K562 (cell line): ENCODE results near the gene SLC6A6. TPM values are rescaled to one million over a fixed set of nuclear protein-coding genes. Genes with fewer than 3 reads are reported as not detected.

Experiments
- ADNP ChIP-seq: fragments of 200-800 bp; sonication (Bioruptor generic); IDR thresholded peaks from 2 replicates; pipeline ENCODE4 v1.6.1; 2016; ENCODE audit warnings: missing genetic modification characterization, missing compliant biosample characterization
- BCL6 ChIP-seq: fragments of 250-450 bp; sonication (Bioruptor Pico); IDR thresholded peaks from 2 replicates; pipeline ENCODE4 v1.4.0; 2020
- CBFB ChIP-seq: sonication (generic); formaldehyde crosslinking; IDR thresholded peaks from 2 replicates; pipeline ENCODE4 v1.4.0; 2020; ENCODE audit warnings: mild to moderate bottlenecking, missing genetic modification reagents
- FOXP1 ChIP-seq: sonication (generic); formaldehyde crosslinking; IDR thresholded peaks from 2 replicates; pipeline ENCODE4 v1.8.0; 2022; ENCODE audit warnings: mild to moderate bottlenecking, missing genetic modification reagents
- RBM25 ChIP-seq: fragments of 200-400 bp; formaldehyde crosslinking; IDR thresholded peaks from 2 replicates; pipeline ENCODE4 v1.6.1; 2018; ENCODE audit warnings: low read length, low read depth, moderate library complexity; ENCODE audit not compliant: severe bottlenecking
- SMAD1 ChIP-seq: fragments of 150-350 bp; IDR thresholded peaks from 2 replicates; pipeline ENCODE4 v1.6.1; 2014; ENCODE audit warnings: low read length, low read depth; ENCODE audit not compliant: partially characterized antibody
- SMAD4 ChIP-seq: fragments of 250-450 bp; sonication (Bioruptor Pico); conservative IDR thresholded peaks from 2 replicates; pipeline ENCODE4 v1.8.0; 2021; ENCODE audit warnings: inconsistent platforms, mild to moderate bottlenecking, moderate library complexity
- SREBF2 ChIP-seq: sonication (generic); formaldehyde crosslinking; IDR thresholded peaks from 2 replicates; pipeline ENCODE4 v1.4.0; 2020; ENCODE audit warnings: mild to moderate bottlenecking, missing genetic modification reagents
- ZNF431 ChIP-seq: sonication (generic); formaldehyde crosslinking; IDR thresholded peaks from 2 replicates; pipeline ENCODE4 v1.8.0; 2022; ENCODE audit warnings: mild to moderate bottlenecking, missing genetic modification reagents
- ZNF717 ChIP-seq: fragments of 250-450 bp; sonication (Bioruptor Pico); IDR thresholded peaks from 2 replicates; pipeline ENCODE4 v1.5.0; 2021
- polyA plus RNA-seq, 8 experiments: library from polyadenylated mRNA; depleted of rRNA in 4 of 8; stranded (reverse) in 5 of 8; unstranded in 3 of 8; fragments of >200 nt; fragmentation: Nextera tagmentation in 2 of 8; fragmentation: Illumina TruSeq in 1 of 8; extraction: Ambion mirVana in 2 of 8; extraction: Trizol in 1 of 8; gene quantifications; 2 replicates each; pipeline versions ENCODE4 v1.2.1 to v1.2.3, GENCODE V29; 2011 to 2014; ENCODE audit warnings: inconsistent platforms in 1 of 8, missing spikeins in 1 of 8
- total RNA-seq, 7 experiments: library from RNA; depleted of rRNA in 6 of 7; stranded (reverse); fragments of >200 nt in 6 of 7; fragmentation: Illumina TruSeq in 2 of 7; extraction: Trizol in 2 of 7; gene quantifications; 2 replicates each; pipeline versions ENCODE4 v1.2.1 to v1.2.3, GENCODE V29; 2011 to 2021; ENCODE audit warnings: low replicate concordance in 1 of 7
- TF ChIP-seq, protein P1 (sequence below): fragments of 250-450 bp; sonication (Bioruptor Pico); IDR thresholded peaks from 2 replicates; pipeline ENCODE4 v1.4.0; 2020; ENCODE audit warnings: borderline replicate concordance
- TF ChIP-seq, protein P2 (sequence below): fragments of 250-450 bp; sonication (Bioruptor Pico); IDR thresholded peaks from 2 replicates; pipeline ENCODE4 v1.5.1; 2021; ENCODE audit warnings: mild to moderate bottlenecking
- TF ChIP-seq, protein P3 (sequence below): fragments of 250-450 bp; sonication (Bioruptor Pico); IDR thresholded peaks from 2 replicates; pipeline ENCODE4 v1.5.0; 2020; ENCODE audit warnings: mild to moderate bottlenecking, borderline replicate concordance
- TF ChIP-seq, protein P4 (sequence below): IDR thresholded peaks from 2 replicates; pipeline ENCODE4 v1.6.1; 2014; ENCODE audit warnings: antibody characterized with exemption

The SLC6A6 gene
- total and polyA plus RNA-seq, 9 of the 15 experiments (the other 6 are each of a cell fraction or from before 2014, with no cell fraction given), result 12.3 to 203 (median 93.2) TPM

DNA sequence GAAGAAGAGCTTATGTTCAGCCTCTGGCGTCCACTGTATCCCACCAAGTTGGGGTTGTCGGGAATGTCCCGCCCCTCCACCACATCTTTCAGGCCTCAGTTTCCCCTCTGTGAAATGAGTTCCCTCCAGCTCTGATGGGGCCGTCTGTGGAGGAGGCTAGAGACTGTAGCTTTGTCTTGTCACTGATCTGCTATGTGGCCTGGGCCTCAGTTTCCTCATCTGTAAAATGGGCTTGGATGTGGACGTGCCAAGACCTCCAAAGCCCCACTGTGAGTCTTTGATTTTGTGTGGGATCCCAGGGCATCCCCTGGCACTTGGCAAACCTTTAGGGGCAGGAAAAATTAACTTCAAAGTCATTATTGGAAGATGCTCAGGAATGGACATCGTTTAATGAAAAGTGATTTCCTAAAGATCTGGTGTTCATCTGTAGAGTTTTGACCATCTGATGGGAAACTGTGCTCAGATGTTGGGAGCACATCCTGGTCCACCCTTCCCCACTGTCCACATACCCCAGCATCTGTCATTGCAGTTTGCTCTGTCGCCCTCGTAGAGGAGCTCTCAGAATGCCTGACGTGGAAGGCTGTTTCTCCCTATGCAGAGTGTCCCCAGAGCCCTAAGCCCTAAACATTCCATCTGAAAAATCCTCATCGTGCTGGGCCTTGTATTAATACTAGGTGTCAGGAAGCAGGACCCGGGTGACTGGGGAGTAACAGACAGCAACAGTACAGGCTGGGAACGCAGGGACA, 28.5 kb downstream of the SLC6A6 start (continued):
- TF ChIP-seq SMAD1 (no peak), RBM25 (peak; percentile 94), BCL6 (CRISPR knock-in tag) (no peak), ZNF431 (CRISPR knock-in tag) (no peak), FOXP1 (CRISPR knock-in tag) (no peak), SMAD4 (0 out of 2 replicates have a peak, but pooled peaks have one; percentile 9), ZNF717 (CRISPR knock-in tag) (no peak), ADNP (peak; percentile 90), SREBF2 (CRISPR knock-in tag) (no peak), CBFB (CRISPR knock-in tag) (0 out of 2 replicates have a peak, but pooled peaks have one; percentile 50)
- TF ChIP-seq, protein P1, sequence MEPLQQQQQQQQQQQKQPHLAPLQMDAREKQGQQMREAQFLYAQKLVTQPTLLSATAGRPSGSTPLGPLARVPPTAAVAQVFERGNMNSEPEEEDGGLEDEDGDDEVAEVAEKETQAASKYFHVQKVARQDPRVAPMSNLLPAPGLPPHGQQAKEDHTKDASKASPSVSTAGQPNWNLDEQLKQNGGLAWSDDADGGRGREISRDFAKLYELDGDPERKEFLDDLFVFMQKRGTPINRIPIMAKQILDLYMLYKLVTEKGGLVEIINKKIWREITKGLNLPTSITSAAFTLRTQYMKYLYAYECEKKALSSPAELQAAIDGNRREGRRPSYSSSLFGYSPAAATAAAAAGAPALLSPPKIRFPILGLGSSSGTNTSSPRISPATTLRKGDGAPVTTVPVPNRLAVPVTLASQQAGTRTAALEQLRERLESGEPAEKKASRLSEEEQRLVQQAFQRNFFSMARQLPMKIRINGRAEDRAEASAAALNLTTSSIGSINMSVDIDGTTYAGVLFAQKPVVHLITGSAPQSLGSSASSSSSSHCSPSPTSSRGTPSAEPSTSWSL (CRISPR knock-in tag), result no peak
- TF ChIP-seq, protein P2, sequence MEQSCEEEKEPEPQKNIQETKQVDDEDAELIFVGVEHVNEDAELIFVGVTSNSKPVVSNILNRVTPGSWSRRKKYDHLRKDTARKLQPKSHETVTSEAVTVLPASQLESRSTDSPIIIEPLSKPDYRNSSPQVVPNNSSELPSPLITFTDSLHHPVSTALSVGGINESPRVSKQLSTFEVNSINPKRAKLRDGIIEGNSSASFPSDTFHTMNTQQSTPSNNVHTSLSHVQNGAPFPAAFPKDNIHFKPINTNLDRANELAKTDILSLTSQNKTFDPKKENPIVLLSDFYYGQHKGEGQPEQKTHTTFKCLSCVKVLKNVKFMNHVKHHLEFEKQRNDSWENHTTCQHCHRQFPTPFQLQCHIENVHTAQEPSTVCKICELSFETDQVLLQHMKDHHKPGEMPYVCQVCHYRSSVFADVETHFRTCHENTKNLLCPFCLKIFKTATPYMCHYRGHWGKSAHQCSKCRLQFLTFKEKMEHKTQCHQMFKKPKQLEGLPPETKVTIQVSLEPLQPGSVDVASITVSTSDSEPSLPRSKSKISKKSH (CRISPR knock-in tag), result no peak
- TF ChIP-seq, protein P3, sequence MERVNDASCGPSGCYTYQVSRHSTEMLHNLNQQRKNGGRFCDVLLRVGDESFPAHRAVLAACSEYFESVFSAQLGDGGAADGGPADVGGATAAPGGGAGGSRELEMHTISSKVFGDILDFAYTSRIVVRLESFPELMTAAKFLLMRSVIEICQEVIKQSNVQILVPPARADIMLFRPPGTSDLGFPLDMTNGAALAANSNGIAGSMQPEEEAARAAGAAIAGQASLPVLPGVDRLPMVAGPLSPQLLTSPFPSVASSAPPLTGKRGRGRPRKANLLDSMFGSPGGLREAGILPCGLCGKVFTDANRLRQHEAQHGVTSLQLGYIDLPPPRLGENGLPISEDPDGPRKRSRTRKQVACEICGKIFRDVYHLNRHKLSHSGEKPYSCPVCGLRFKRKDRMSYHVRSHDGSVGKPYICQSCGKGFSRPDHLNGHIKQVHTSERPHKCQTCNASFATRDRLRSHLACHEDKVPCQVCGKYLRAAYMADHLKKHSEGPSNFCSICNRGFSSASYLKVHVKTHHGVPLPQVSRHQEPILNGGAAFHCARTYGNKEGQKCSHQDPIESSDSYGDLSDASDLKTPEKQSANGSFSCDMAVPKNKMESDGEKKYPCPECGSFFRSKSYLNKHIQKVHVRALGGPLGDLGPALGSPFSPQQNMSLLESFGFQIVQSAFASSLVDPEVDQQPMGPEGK (CRISPR knock-in tag), result no peak
- TF ChIP-seq, protein P4, sequence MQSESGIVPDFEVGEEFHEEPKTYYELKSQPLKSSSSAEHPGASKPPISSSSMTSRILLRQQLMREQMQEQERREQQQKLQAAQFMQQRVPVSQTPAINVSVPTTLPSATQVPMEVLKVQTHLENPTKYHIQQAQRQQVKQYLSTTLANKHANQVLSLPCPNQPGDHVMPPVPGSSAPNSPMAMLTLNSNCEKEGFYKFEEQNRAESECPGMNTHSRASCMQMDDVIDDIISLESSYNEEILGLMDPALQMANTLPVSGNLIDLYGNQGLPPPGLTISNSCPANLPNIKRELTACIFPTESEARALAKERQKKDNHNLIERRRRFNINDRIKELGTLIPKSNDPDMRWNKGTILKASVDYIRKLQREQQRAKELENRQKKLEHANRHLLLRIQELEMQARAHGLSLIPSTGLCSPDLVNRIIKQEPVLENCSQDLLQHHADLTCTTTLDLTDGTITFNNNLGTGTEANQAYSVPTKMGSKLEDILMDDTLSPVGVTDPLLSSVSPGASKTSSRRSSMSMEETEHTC, result no peak
